HG02938 (cell line): Measurements from ENCODE around the gene RSBN1L.
A peak's percentile ranks its signal among the peaks of the same experiment; 100 is the strongest.

Experiments used
- ATAC-seq: cut with Tn5 transposase; IDR thresholded peaks from one replicate; pipeline ENCODE4 v1.9.1; 2021; ENCODE audit warnings: mild to moderate bottlenecking, moderate library complexity; ENCODE audit not compliant: unreplicated experiment

RSBN1L gene

GRCh38 chr7:77727936-77728701 is 31.9 kb downstream of the RSBN1L start:
- ATAC-seq: no peak

DNA sequence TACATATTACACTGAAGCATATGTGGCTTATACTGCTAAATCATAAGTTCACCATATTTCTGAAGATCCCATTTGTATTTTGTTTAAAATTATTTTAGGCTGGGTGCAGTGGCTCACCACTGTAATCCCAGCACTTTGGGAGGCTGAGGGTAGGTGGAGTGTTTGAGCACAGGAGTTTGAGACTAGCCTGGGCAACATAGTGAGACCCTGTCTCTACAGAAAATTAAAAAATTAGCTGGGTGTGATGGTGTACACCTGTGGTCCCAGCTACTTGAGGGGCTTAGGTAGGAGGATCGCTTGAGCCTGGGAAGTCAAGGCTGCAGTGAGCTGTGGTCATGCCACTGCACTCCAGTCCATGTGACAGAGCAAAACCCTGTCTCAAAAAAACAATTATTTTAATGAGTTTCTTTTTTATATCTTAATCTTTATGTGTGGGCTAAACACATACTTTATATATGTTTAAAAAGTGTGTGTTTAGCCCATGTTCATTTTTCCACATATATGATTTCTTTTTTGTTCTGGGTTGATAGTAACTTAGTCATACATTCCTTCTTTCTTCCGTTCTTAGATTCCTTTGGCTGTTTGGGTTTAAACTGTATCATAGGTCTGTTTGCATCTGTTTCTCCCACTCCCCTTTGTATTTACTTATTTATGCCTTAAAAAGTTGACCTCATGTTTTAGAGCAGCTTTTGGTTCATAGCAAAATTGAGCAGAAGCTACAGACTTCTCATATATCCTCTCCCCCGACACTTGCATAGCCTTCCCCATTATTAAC is 33.5 kb downstream of the RSBN1L start:
- no peak for ATAC-seq

DNA sequence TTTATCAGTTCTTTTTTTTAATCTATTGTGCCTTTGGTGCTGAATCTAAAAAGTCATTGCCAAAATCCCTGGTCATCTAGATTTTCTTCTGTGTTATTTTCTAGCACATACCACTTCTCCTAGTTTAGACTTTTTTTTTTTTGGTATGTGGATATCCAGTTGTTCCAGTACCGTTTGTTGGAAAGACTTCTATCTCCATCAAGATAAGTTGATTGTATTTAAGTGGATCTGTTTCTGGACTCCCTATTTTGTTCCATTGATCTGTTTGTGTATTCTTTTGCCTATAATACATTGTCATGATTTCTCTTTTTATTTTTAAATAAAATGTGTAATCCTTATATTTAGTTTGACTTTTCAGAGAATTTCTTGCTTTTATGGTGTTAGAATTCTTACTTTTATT is 35.5 kb downstream of the RSBN1L start:
- no peak for ATAC-seq

GRCh38 chr7:77734659-77735421 is 38.6 kb downstream of the RSBN1L start:
- ATAC-seq: no peak

DNA sequence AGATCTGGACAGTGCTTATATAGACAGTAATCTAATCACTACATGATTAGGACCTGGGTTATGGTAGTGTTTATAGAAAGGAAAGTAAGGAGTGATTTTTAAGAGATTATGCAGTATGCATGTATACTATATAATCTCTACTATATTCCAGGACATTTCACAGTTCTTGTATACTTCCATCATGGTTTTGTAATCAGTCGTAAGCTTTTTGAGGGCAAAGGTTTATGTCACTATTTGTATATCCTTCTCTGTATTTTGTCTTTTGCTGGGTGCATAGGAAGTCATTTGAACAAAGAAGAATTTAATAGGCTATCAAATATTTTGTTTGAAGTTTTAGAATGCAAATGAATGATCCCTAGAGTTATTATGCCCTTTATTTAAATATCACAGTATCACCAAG is 39.2 kb downstream of the RSBN1L start:
- ATAC-seq: no peak

- ATAC-seq: no peak
Measured at GRCh38 chr7:77736991-77737390, 40.7 kb downstream of the RSBN1L start.

GRCh38 chr7:77738382-77738781 is 42.1 kb downstream of the RSBN1L start:
- ATAC-seq: no peak

DNA sequence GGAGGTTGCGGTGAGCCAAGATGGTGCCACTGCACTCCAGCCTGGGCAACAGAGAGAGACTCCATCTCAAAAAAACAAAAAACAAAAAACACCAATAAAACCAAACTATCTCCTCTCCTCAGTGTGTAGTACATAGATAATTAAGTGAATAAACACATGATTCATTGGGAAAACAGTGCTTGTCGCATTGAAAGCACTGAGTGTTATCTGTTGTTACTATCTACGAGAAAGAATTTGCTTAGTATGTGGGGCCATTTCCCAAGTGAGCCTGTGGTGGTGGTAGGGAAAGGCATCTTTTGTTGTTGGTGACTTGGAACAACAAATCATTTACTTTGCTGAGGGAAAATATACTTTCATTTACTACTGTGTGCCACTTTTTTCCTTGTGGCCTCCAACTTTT is 42.6 kb downstream of the RSBN1L start:
- no peak for ATAC-seq

DNA sequence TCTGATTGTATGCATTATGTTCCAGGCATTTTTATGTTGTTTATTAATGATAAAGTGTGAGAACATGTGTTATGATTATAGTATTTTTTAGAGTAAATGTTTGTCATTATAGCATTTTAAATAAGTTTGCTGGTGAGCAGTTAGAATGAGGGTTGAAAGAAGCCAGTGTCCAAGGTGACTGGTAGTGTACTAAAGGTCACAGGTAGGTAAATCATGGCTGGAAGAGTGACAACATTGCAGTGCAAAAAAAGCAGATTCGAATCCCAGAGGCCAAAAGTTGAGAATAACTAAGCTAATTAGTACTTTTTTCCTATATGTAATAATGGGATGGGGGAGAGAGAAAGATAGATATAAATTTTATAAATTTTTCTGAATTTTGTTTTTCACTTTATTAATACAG is 44.0 kb downstream of the RSBN1L start:
- no peak for ATAC-seq

GRCh38 chr7:77743518-77743917 is 47.3 kb downstream of the RSBN1L start:
- ATAC-seq: no peak

DNA sequence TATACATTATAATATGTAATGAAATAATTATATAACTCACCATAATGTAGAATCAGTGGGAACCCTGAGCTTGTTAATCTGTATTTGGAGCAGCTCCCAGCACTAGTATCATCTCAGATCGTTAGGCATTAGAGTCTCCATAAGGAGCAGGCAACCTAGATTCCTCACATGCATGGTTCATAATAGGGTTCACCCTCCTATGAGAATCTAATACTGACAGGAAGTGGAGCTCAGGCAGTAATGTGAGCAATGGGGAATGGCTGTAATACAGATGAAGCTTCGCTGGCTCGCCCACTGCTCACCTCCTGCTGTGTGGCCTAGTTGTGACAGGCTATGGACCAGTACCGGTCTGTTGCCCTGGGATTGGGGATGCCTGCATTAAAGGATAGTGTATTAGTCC is 49.5 kb downstream of the RSBN1L start:
- no peak for ATAC-seq

- ATAC-seq: no peak
Measured at GRCh38 chr7:77746164-77746823, 50.0 kb downstream of the RSBN1L start.

- ATAC-seq: no peak
Measured at GRCh38 chr7:77746824-77747165, 50.5 kb downstream of the RSBN1L start.

GRCh38 chr7:77747178-77747577 is 50.9 kb downstream of the RSBN1L start:
- no peak for ATAC-seq

DNA sequence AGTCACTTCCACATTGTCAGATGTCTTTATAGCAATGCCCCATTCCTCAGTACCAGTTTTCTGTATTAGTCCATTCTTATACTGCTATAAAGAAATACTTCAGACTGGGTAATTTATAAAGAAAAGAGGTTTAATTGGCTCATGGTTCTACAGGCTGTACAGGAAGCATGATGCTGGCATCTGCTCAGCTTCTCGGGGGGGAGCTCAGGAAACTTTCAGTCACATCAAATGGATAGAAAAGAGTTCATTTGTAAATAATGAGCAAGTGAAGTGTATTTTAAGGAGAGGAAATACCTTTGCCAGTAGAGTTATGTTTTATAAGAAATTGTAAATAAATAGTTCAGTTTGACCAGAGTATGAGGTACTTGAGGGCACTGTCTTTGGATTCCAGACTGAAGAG is 51.5 kb downstream of the RSBN1L start:
- ATAC-seq: no peak

DNA sequence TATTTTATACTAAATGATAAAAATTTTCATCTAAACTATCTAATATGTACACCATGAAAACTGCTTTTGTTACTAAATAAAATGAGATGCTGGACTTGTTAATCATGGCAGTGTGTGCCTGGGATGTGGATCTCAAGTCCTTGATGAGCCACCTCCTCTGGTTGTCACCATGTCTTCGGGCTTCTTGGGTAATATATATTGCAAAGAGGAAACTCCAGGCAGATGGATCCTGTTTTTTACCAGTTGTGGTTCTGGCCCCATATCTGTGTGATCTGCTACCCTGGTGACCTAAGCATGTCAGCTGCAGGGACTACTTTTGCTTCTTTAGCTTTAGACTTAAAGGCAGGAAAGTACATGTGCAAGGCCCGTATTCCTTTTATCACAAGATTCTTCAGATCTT is 55.8 kb downstream of the RSBN1L start:
- ATAC-seq: no peak

GRCh38 chr7:77753173-77753572 is 56.9 kb downstream of the RSBN1L start:
- no peak for ATAC-seq

DNA sequence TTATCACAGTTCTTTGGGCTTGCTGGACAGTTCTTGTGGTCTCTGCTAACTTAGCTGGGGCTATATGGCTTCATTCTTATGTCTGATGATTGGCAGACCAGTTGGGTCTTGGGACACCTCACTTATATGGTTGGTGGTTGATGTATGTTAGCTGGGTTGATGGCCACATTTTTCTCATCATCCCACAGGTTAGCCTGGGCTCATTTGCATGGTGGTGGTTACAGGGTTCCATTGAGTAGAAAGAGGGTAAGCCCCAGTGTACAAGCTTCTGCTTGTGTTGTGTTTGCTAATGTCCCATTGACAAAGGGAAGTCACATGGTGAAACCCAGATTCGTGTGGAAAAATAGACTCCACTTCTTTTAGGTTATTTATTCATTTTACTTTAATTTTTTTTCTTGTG is 61.3 kb downstream of the RSBN1L start:
- peak; percentile 84 for ATAC-seq

DNA sequence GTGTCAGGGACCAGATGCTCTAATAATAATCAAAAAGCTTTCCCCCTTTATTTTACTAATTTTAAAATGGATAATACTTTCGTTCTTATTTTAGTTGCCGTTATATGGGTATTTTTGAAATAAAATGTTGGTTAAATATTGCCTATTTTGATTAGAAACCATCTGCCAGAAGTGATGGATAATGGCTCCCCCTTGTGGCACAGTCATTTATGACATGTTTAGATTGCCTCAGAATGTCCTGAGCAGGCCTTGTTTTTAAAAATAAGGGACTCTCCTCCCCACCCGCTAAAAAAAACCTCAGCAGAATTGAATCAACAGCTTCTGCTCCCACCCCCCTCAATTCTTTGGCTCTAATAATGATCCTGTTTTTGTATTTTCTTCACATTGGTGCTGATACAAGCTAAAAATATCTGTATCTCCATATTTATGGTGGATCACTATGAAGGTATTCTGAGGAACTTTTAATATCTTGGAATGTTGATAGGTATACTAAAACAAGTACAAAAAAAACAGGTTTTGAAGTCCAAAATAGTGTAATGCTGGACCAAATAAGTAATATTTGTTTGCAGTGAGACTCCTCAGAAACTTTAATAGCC is 63.1 kb downstream of the RSBN1L start:
- peak; percentile 37 for ATAC-seq

- no peak for ATAC-seq
Measured at GRCh38 chr7:77760809-77761453, 64.7 kb downstream of the RSBN1L start.
